Measurements from ENCODE around the gene CHGA. TPM values are rescaled to one million over a fixed set of nuclear protein-coding genes. Genes with fewer than 3 reads are reported as not detected.

Gene CHGA
- polyA plus RNA-seq, 3 donors: not detected

- H3K36me3 Mint-ChIP-seq: no peaks in the 10 kb centered on the region
- Histone ChIP-seq H3K27me3 (ENCODE audit: control insufficient read depth in 2 of 2, insufficient read depth in 2 of 2, low read length in 2 of 2) (peaks cover 2 to 3% of the 10 kb centered on the region in 2 donors), H3K36me3 (replicated peaks in 1 of 2; ENCODE audit: control insufficient read depth in 1 of 2, insufficient read depth in 2 of 2, low read length in 2 of 2) (no peaks in the 10 kb centered on the region), H3K9ac (ENCODE audit: insufficient read depth, low read length, poor library complexity, severe bottlenecking) (no peak overlapping the region), H3K27ac (ENCODE audit: low read depth in 1 of 2, low read length in 2 of 2) (no peak overlapping the region), H3K4me3 (replicated peaks in 1 of 3; ENCODE audit: low read depth in 2 of 3, low read length in 3 of 3) (no peak overlapping the region), H4K20me1 (ENCODE audit: insufficient read depth, low read length) (no peaks in the 10 kb centered on the region), H3K9me3 (replicated peaks in 1 of 2; ENCODE audit: control insufficient read depth in 1 of 2, insufficient read depth in 1 of 2, low read length in 2 of 2) (peaks cover 0 to 5% of the 10 kb centered on the region in 2 donors), H3K4me2 (replicated peaks; ENCODE audit: extremely low read depth, low read length, poor library complexity, severe bottlenecking) (no peak overlapping the region), H2AFZ (ENCODE audit: insufficient read depth, low read depth, low read length, poor library complexity, severe bottlenecking) (no peak overlapping the region), H3K79me2 (ENCODE audit: insufficient read depth, low read length) (no peaks in the 10 kb centered on the region), H3K4me1 (ENCODE audit: control insufficient read depth in 1 of 2, insufficient read depth in 2 of 2, low read length in 2 of 2) (no peaks in the 10 kb centered on the region)
- H3K27me3 Mint-ChIP-seq (ENCODE audit: low read depth in 3 of 3): peaks cover 5 to 28% (median 15%) of the 10 kb centered on the region in 3 donors
- no peak overlapping the region for H3K4me3 Mint-ChIP-seq
- intact Hi-C loops (cut with micrococcal nuclease): no loop called here
- no peak for TF ChIP-seq CTCF (IDR thresholded peaks at IDR 0.05)
- H3K9me3 Mint-ChIP-seq: peaks cover 0 to 8% (median 3%) of the 10 kb centered on the region in 7 donors
- no peaks in the 10 kb centered on the region for H3K4me1 Mint-ChIP-seq
- DNase-seq: no peak
- H3K27ac Mint-ChIP-seq: no peak overlapping the region
- 88% methylated on average over 9 of the region's 14 CpGs for WGBS (ENCODE audit: insufficient coverage)
Observed at GRCh38 chr14:92917041-92917940, 5.7 kb upstream of the CHGA start.

- H2AFZ ChIP-seq (ENCODE audit: insufficient read depth, low read depth, low read length, poor library complexity, severe bottlenecking): no peak overlapping the region
- H3K4me1 ChIP-seq (ENCODE audit: control insufficient read depth in 1 of 2, insufficient read depth in 2 of 2, low read length in 2 of 2): no peaks in the 10 kb centered on the region
- H3K4me3 ChIP-seq (replicated peaks in 1 of 3; ENCODE audit: low read depth in 2 of 3, low read length in 3 of 3): no peak overlapping the region
- peaks cover 0 to 5% (median 0%) of the 10 kb centered on the region in 7 donors for H3K9me3 Mint-ChIP-seq
- H3K4me3 Mint-ChIP-seq: no peak overlapping the region
- H3K4me1 Mint-ChIP-seq: no peaks in the 10 kb centered on the region
- no peak overlapping the region for H3K4me2 ChIP-seq (replicated peaks; ENCODE audit: extremely low read depth, low read length, poor library complexity, severe bottlenecking)
- no peaks in the 10 kb centered on the region for H4K20me1 ChIP-seq (ENCODE audit: insufficient read depth, low read length)
- H3K27ac ChIP-seq (ENCODE audit: low read depth in 1 of 2, low read length in 2 of 2): no peak overlapping the region
- peaks cover 0 to 2% of the 10 kb centered on the region in 2 donors for H3K9me3 ChIP-seq (replicated peaks in 1 of 2; ENCODE audit: control insufficient read depth in 1 of 2, insufficient read depth in 1 of 2, low read length in 2 of 2)
- no peak overlapping the region for H3K9ac ChIP-seq (ENCODE audit: insufficient read depth, low read length, poor library complexity, severe bottlenecking)
- H3K36me3 ChIP-seq (replicated peaks in 1 of 2; ENCODE audit: control insufficient read depth in 1 of 2, insufficient read depth in 2 of 2, low read length in 2 of 2): no peaks in the 10 kb centered on the region
- H3K79me2 ChIP-seq (ENCODE audit: insufficient read depth, low read length): no peaks in the 10 kb centered on the region
- intact Hi-C loops (cut with micrococcal nuclease): no loop called here
- no peaks in the 10 kb centered on the region for H3K36me3 Mint-ChIP-seq
- no peak for TF ChIP-seq CTCF (IDR thresholded peaks at IDR 0.05)
- 91% methylated on average over 6 of the region's 7 CpGs for WGBS (ENCODE audit: insufficient coverage)
- peaks cover 5 to 10% of the 10 kb centered on the region in 2 donors for H3K27me3 ChIP-seq (ENCODE audit: control insufficient read depth in 2 of 2, insufficient read depth in 2 of 2, low read length in 2 of 2)
- peaks cover 10 to 26% (median 20%) of the 10 kb centered on the region in 3 donors for H3K27me3 Mint-ChIP-seq (ENCODE audit: low read depth in 3 of 3)
- H3K27ac Mint-ChIP-seq: no peak overlapping the region
- DNase-seq: no peak
Observed at GRCh38 chr14:92917956-92918355, 5.0 kb upstream of the CHGA start.
